HG02943 (cell line): Measurements from ENCODE around the gene SIX5.

Experiments used
- ATAC-seq: cut with Tn5 transposase; IDR thresholded peaks from one replicate; pipeline ENCODE4 v1.9.1; 2021; ENCODE audit warnings: mild to moderate bottlenecking, low read depth, moderate library complexity; ENCODE audit not compliant: unreplicated experiment

SIX5 gene

DNA sequence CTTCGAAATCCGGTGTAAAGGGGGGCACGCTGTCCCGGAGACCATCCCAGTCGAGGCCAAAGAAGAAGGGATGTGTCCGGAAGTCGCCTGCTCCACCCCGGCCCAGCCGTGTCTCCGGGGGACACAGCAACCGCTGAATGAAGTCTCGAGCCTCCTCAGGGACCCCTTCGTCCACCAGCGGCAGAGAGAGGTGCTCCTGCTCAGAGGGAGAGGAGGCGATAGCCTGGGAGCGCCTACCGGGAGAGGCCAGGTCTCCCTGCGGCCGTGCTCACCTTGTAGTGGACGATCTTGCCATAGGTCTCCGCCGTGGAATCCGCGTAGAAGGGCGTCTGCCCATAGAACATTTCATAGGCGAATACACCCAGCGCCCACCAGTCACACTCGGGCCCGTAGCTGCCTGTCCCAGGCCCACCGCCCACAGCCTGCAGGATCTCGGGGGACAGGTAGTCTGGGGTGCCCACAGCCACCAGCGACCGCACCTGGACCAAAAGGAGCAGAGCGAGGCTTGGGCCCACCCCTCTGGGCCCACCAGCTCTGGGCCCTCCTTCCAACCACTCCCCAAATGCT is 8.4 kb upstream of the SIX5 start:
- no peak for ATAC-seq

DNA sequence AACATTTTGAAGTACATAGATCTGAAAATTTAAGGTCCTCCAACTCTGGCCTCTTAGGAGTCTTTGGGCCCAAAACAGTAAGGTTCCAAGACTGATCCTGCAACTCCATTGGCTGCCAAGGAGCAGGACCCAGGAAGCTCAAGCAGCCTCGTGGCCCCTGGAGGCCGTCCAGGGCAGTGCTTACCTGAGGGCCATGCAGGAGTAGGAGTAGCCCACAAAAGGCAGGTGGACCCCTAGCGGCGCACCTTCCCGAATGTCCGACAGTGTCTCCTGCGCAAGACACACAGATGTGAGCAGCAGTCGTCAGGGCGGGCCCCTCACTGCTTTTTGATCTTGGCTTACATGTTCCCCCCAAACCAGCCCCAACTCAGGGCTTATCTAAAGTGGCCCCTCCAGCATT is 5.7 kb upstream of the SIX5 start:
- no peak for ATAC-seq

DNA sequence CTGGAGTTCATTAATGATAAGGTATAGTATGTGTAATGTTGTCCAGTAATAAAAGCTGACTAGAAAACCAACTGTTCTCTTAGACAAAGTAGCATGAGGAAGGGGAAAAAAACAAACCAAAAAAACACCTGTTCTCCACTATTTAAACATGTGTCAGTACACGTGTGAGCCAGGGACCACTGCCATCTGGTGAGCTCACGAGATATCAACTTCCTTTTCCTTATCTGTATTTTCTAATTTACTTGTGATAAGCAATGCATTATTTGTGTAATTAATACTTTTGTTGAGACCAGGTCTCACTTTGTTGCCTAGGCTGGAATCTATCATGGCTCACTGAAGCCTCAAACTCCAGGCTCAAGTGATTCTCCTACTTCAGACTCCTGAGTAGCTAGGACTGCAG is 4.3 kb upstream of the SIX5 start:
- ATAC-seq, result no peak

DNA sequence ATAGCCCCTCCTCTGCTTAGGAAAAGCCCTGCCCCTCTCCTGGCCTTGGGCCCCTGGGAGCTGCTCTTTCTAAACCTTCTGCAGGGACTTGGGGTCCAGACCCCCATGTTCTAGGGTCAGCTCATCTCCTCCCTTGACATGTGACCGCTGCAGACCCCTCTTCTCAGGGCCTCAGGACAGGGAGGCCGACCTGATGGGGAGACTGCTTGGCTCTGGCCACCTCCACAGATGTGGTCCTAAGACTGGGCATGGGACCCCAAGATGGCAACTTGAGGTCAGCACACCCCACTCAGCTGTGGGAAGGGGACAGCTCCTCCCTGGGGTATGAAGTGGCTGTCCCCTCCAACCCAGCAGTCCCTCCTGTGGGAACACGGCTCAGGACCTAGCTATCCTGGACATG is 3.9 kb upstream of the SIX5 start:
- ATAC-seq, result no peak

DNA sequence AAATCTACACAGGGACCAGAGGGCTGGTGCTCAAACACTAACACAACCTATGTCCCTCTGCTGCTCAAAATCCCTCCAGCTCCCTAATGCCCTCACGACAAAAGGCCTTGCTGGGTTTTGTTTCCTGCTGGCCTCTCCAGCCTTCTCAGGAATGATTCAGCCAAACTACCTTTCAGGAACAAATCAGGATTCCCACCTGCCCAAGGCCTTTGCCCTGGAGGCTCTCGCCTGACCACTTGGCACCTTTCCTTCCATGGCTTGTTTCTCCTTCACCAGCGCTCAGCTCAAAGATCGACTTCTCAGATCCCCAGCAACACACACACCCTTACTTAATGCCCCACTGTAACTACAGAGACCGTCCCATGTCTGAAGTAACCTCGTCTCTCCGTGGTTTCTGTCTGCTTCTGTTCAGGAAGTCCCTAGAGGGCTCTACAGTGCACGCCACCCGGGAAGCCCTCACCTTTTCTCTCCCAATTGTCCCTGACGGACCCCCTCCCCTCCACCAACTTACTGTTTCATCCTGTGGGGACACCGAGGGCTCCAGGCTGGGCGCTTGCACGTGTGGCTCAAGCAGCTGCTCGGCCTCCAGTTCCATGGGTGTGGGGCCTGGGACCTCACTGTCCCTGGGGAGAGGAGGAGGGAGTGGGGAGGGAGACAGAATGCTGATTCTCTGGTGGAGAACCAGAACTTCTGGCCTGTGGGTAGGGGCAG is 3.2 kb upstream of the SIX5 start:
- ATAC-seq, result no peak

DNA sequence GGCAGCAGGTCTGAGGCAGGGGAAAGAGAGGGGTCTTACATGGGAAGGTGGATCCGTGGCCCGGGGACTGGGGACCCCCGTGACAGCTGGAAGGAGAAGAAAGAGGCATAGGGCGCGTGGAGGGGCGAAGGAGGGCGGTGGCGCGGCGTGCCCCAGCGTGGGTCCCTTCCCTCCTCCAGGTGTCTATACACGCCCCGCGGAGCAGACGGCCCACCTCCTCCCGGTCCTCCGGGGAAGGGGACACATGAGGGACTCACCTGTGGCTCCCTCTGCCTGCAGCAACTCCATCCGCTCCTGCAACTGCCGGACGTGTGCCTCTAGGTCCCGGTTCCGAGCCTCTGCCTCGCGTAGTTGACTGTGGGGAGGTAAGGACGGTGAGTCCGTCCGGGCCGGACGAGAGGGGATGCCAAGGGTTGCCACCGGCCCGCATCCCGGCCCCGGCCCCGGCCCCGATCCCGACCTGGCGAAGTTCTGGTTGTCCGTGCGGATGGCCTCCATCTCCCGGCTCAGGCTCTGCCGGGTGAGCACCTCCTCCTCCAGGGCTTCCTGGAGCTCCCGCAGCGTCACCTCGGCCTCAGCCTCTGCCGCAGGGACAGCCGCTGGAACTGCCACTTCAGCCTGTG is 2.4 kb upstream of the SIX5 start:
- no peak for ATAC-seq

DNA sequence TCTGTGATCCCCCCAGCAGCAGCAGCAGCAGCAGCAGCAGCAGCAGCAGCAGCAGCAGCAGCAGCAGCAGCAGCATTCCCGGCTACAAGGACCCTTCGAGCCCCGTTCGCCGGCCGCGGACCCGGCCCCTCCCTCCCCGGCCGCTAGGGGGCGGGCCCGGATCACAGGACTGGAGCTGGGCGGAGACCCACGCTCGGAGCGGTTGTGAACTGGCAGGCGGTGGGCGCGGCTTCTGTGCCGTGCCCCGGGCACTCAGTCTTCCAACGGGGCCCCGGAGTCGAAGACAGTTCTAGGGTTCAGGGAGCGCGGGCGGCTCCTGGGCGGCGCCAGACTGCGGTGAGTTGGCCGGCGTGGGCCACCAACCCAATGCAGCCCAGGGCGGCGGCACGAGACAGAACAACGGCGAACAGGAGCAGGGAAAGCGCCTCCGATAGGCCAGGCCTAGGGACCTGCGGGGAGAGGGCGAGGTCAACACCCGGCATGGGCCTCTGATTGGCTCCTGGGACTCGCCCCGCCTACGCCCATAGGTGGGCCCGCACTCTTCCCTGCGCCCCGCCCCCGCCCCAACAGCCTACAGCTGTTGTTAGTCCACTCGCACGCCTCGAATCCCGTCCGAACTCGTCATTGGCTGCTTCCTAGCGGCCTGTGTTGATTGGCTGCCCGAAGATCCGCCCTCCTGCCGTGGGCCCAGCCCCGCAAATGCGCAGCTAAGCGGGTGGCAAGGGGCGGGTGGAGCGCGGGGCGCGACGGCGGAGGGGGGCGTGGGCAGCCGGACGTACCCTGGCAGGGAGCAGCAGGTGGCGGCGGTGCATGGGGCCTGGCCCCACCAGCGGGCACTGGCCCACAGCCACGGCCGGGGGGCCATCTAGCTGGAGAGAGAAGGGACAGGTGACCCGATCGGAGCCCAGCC is 1.4 kb upstream of the SIX5 start:
- ATAC-seq, result peak; percentile 52

DNA sequence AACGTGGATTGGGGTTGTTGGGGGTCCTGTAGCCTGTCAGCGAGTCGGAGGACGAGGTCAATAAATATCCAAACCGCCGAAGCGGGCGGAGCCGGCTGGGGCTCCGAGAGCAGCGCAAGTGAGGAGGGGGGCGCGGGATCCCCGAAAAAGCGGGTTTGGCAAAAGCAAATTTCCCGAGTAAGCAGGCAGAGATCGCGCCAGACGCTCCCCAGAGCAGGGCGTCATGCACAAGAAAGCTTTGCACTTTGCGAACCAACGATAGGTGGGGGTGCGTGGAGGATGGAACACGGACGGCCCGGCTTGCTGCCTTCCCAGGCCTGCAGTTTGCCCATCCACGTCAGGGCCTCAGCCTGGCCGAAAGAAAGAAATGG is 754 bp upstream of the SIX5 start:
- ATAC-seq, result no peak

DNA sequence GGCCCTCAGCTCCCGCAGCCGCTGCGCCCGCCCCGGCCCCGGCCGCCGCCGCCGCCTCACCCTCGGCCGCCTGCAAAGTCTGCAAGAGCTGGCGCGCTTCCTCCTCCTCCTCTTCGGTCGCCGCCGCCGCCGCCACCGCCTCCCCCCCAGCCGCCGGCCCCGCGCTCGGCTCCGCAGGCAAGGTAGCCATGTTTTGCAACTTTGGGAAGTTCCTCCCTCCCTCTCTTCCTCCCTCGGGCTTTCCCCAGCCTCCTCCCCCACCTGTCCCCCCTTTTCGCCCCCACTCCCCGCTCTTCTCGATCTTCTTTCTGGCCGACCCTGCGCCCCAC is 433 bp downstream of the SIX5 start:
- ATAC-seq, result no peak

DNA sequence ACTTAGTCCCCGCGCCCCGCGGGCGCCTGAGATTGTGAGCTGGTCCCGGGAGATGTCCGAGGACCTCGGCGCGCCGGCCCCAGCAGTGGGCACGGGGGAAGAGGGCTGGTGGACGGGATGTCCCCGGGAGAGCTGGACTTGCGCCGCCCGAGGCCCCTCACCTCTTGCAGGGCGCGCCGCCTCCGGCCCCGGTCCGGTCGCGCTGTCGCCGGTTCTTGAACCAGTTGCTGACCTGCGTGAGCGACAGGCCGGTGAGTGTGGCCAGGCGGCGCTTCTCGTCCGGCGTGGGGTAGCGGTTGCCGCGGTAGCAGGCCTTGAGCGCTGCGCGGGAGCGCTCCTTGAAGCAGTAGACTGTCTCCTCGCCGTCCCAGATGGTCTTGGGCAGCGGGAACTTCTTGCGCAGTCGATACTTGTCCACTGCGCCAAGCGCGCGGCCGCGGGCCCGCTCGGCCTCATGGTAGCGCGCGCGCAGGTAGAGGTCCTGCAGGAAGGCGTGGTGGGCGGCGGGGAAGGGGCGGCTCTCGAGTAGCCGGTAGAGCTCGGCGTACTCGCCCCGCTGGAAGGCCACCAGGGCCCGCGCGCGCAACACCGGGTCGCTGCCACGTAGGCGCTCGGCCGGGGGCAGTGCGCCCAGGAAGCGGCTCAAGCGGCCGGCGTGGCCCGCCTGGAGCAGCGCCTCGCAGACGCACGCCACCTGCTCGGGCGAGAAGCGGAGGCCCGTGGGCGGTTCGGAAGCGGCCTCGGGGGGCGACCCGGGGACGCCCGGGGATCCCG is 984 bp downstream of the SIX5 start:
- no peak for ATAC-seq

DNA sequence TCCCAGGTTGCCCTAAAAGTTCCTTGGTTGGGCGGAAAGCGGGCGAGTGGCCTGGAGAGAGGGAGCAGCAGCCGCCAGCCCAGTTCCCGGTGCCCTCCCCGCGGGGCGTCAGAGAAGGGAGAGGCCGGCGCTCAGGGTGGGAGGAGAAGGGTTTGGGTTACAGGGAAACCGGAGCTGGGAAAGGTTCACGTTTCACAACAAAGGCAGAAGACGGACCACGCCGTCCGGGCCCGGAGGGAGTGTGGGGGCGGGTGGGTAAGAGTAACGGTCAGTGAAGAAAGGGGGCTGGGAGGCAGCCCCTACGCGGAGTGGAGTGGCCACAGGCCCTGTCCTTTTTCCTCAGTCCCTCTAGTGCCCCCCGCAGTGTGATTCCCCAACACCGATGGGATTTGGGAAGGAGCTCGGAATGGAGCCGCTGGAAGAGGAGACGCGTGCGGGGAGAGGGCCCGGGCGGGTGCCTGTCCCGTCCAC is 1.6 kb downstream of the SIX5 start:
- ATAC-seq, result no peak

DNA sequence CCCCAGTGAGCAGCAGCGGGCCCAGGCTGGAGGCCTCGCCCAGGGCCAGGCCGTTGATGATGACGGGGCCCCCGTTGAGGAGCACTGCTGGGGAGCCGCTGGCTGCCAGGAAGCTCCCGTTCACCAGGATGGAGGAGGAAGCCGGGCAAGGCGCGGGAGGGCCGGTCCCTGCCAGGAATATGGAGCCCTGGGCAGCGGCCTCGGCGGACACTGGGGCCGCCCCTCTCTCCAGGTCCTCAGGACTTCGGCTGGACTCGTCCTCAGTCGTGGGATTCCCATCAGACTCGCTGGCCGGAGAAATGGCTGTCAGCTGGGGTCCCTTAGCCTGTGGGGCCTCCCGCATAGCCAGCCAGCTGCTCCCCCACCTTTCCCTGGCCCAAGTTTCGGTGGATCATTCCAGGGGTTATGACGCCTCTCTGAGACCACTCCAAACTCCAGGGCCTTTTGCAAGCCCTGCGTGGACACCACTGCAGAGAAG is 2.1 kb downstream of the SIX5 start:
- ATAC-seq, result no peak

DNA sequence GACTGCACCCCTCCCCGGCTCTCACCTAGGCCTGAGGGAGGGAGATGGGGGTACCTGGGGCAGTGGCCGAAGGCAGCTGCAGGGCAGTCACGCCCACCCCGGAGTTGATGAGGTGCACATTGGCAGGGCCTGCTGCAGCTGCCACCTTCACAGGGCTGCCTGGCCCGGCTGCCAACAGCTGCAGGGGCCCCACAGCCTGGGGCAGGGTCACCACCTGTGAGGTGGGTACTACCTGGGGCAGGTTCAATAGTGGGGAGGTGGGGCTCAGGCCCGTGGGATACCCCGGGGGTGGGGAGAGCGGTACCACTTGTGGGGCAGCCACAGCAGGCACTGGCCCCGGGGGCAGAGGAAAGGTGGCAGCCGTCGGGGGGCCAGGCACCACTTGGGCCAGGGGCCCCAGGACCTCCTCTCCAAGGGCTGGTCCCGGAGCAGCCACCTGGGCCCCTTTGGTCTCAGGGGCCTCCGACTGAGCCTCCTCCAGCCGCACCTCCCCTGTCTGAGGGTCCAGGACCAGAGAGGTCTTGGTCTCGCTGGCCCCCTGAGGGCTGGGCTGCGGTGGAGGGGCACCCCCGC is 2.7 kb downstream of the SIX5 start:
- no peak for ATAC-seq

DNA sequence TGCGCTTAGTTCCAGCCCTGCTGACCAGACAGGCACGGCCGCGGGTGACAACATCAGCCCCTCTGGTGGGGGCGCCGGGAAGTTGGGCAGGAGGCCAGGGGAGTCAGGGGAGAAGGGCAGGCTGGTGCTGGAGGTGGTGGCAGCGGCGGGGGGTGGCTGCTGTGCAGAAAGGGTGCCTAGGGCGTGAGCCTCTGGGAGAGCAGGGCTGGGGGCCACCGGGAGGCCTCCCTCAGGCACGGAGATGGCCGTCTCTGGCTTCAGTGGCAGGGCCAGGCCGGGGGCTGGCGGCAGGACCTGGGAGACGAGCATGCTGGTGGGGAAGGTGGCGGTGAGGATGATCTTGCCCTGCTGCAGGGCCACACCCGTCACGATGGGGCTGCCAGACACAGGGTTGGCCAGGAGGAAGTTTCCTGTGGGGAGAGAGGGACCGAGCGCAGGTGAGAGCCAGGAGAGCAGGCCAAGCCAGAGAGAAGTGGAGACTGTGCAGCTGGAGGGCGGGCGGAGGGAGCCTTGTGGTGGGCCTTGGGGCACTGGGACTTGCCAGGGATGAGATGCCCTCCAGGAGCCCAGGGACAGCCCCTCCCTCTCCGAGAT is 3.3 kb downstream of the SIX5 start:
- ATAC-seq, result no peak

DNA sequence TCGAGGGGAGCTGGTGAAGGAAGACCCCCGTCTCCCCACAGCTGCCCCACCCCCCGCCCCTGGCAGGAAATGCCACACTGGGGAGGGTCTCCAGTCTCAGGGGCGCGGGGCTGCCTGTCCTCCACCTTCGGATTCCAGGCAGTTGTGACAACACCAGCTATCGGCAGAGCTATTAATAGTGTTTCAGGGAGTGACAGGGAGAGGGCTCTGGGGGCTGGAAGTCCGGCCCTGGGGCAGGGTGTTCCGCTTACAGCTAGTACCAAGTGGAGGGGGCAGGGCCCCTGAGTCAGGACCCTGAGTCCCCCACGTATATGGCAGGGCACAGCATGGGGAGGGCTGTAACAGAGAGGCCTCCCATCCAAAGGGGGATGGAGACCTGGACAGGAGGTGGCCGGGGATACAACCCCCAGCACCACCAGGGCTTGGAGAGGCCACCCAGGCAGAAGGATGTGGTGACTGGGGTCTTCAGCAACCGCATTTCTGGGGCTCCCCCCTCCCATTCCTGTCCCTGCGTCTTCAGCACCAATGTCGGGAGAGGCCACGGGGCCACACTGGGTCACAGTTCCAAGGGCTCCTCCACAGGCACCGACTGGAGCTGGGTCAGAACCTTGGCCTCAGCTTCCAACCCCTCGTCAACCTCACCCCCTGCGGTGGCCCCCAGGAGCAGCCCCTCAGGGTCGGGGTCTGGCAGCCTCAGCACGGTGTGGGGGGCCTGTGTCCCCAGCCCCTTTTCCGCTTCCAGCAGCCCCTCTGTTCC is 3.9 kb downstream of the SIX5 start:
- no peak for ATAC-seq

DNA sequence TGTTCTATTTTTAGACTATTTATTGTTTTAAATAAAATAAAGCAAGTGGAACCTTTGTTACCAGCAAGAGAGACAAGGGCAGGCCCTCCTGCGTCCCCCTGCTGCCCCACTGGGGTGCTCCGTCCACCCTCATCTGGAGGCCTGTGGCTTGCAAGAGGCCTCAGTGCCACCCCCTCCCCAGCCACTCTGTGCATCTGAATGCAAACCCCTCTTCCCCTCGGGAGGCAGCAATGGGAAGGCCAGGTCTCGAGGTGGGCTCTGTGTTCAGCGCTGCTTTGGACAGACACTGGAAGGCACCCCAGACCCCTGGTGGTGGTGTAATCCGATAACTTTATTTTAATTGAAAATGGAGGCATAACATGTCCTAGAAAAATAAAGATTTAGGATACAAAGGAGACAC is 4.6 kb downstream of the SIX5 start:
- ATAC-seq, result no peak

DNA sequence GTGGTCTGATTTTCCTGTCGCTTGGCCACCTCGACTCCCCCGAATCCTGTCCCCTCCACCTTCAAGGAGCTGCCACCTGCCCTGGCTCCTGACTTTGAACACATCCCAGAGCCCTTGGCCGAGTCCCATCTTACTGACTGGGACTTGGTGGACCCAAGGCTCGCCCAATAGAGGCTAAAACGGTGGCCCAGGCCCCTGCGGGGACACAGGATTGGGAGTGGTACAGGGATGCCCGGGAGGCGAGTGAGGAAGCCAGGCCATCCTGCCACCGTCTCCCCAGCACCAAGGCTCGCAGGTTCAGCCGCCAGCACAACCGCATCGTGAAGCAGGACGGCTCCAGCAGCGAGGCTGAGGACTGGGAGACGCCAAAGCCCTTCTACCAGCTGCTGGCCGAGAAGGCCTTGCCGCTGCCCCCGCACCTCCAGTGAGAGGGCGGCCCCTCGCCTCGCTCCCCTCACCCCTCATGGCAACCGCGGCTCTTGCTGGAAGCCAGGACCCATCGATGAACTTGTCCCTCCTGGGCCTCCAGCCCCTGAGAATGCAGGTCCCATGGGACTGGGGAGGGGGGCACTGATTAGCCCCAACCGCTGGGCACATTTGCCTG is 5.3 kb downstream of the SIX5 start:
- ATAC-seq, result no peak

DNA sequence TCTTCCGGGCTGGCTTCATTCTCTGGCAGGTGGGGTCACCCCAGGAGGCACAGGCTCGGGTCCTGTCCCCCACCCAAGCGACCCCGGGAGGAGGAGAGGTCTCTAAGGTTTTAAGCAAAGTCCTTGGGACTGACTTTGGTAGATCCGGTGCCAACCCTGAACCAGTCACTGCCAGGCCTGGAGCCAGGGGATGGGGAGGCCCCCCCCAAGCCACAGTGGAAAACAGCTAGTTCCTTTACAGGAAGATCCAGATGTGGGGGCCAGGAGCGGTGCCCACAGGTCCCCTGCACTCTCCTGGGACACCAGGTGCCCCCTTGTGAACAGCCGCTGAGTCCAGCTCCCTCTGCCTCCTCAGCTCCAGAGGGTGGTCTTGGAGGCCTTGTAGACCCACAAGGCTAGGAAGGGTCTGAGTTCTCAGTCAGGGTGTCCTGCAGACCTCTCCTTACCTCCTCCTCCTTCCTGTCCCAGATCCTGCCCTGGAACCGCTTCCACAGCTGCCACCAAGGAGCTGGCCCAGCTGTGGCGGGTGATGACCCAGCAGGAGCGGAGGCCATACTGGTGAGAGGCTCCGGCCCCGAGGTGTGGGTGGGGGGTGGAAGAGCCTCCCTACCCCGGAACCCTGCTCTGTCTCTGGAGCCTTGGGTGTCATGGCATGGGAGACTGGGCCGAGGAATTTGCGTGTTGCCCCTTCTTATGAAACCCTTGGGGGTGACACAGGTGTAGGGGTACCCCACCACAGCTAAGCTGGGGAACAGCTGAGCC is 6.0 kb downstream of the SIX5 start:
- no peak for ATAC-seq
